ENCODE measurements around the gene CHRNB2.

CHRNB2 gene

DNA sequence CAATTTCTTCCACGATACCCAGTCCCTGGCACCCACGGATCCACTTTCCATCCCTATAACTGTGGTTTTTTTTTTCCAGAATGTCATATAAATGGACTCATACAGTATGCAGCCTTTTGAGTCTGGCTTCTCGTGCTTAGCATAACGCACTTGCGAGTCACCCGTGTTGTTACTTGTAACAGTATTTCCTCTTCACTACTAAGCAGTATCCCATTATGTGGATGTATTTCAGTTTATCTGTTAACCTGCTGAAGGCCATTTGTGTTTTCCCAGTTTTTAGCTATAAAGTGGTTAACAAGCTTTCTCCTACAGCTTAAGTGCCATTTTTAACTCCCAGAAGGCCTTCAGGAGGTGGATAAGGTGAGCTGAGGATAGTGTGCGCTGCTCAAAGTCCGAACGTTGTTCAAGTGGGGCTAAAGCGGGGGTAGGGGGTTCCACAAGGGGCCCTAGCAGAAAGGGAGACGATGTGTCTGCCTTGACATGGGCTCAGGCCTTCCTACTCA, 39.6 kb downstream of the CHRNB2 start:
- Histone ChIP-seq H2BK15ac (ENCODE audit: low read length) (no peak overlapping the region), H2AFZ (ENCODE audit: low read length) (peak overlapping the region; percentile 85), H3K4me1 (ENCODE audit: control insufficient read depth in 2 of 2, insufficient read depth in 1 of 2, low read depth in 1 of 2, low read length in 2 of 2) (peaks cover 15 to 19% of the 10 kb centered on the region in 2 donors), H3K14ac (ENCODE audit: low read length) (no peak overlapping the region), H3K4me3 (ENCODE audit: low read length in 2 of 2) (peak overlapping the region; percentile 88 to 94), H3K27me3 (ENCODE audit: control insufficient read depth in 3 of 3, insufficient read depth in 3 of 3, low read depth in 1 of 3, low read length in 3 of 3) (no peaks in the 10 kb centered on the region), H4K91ac (ENCODE audit: low read depth, low read length, poor library complexity) (no peak overlapping the region), H3K79me1 (ENCODE audit: low read depth, low read length) (peaks cover 11% of the 10 kb centered on the region), H3K18ac (ENCODE audit: low read length) (peak overlapping the region; percentile 97), H3K4me2 (ENCODE audit: insufficient read depth, low read length, poor library complexity, severe bottlenecking) (peak overlapping the region; percentile 77), H2AK5ac (ENCODE audit: low read depth, low read length) (no peak overlapping the region), H3K4ac (ENCODE audit: low read length) (no peak overlapping the region), H3K36me3 (replicated peaks in 1 of 2; ENCODE audit: control insufficient read depth in 2 of 2, insufficient read depth in 2 of 2, low read length in 2 of 2) (peaks cover 6 to 33% of the 10 kb centered on the region in 2 donors), H3K9me3 (replicated peaks in 1 of 2; ENCODE audit: control insufficient read depth in 2 of 2, insufficient read depth in 1 of 2, low read depth in 1 of 2, low read length in 2 of 2) (no peaks in the 10 kb centered on the region), H3K9ac (ENCODE audit: low read depth, low read length, poor library complexity) (no peak overlapping the region), H4K8ac (ENCODE audit: low read depth, low read length) (no peak overlapping the region), H3K23ac (ENCODE audit: low read depth, low read length, poor library complexity) (no peak overlapping the region), H2BK12ac (ENCODE audit: low read length) (no peak overlapping the region), H2BK5ac (ENCODE audit: low read length) (no peak overlapping the region), H3K27ac (replicated peaks; ENCODE audit: low read length) (peak overlapping the region; percentile 77), H2BK120ac (ENCODE audit: low read depth, low read length) (no peak overlapping the region)
- DNase-seq (ENCODE audit: low spot score), result no peak
- WGBS, 2 donors (ENCODE audit: extremely low coverage in 2 of 2, insufficient read length in 2 of 2, insufficient replicate concordance in 1 of 2), result no CpG with 5 or more reads among the region's 11 CpGs

- Histone ChIP-seq H3K4me3 (ENCODE audit: low read length in 2 of 2) (peak within 1 kb of the TSS; percentile 88 to 94), H2BK12ac (ENCODE audit: low read length) (no peak within 1 kb of the TSS), H2BK120ac (ENCODE audit: low read depth, low read length) (no peak within 1 kb of the TSS), H3K79me1 (ENCODE audit: low read depth, low read length) (peaks cover 9% of the 10 kb centered on the region), H3K36me3 (replicated peaks in 1 of 2; ENCODE audit: control insufficient read depth in 2 of 2, insufficient read depth in 2 of 2, low read length in 2 of 2) (peaks cover 3 to 26% of the 10 kb centered on the region in 2 donors), H2BK5ac (ENCODE audit: low read length) (no peak within 1 kb of the TSS), H2AFZ (ENCODE audit: low read length) (peak within 1 kb of the TSS; percentile 85), H4K91ac (ENCODE audit: low read depth, low read length, poor library complexity) (peak within 1 kb of the TSS; percentile 93), H3K23ac (ENCODE audit: low read depth, low read length, poor library complexity) (peak within 1 kb of the TSS; percentile 45), H3K27me3 (ENCODE audit: control insufficient read depth in 3 of 3, insufficient read depth in 3 of 3, low read depth in 1 of 3, low read length in 3 of 3) (no peaks in the 10 kb centered on the region), H3K27ac (replicated peaks; ENCODE audit: low read length) (peak within 1 kb of the TSS; percentile 77), H3K4me2 (ENCODE audit: insufficient read depth, low read length, poor library complexity, severe bottlenecking) (peak within 1 kb of the TSS; percentile 77), H3K14ac (ENCODE audit: low read length) (peak within 1 kb of the TSS; percentile 98), H2BK15ac (ENCODE audit: low read length) (peak within 1 kb of the TSS; percentile 88), H2AK5ac (ENCODE audit: low read depth, low read length) (no peak within 1 kb of the TSS), H4K8ac (ENCODE audit: low read depth, low read length) (no peak within 1 kb of the TSS), H3K4me1 (ENCODE audit: control insufficient read depth in 2 of 2, insufficient read depth in 1 of 2, low read depth in 1 of 2, low read length in 2 of 2) (peaks cover 15 to 19% of the 10 kb centered on the region in 2 donors), H3K4ac (ENCODE audit: low read length) (peak within 1 kb of the TSS; percentile 19), H3K9ac (ENCODE audit: low read depth, low read length, poor library complexity) (peak within 1 kb of the TSS; percentile 96), H3K18ac (ENCODE audit: low read length) (peak within 1 kb of the TSS; percentile 97), H3K9me3 (replicated peaks in 1 of 2; ENCODE audit: control insufficient read depth in 2 of 2, insufficient read depth in 1 of 2, low read depth in 1 of 2, low read length in 2 of 2) (no peaks in the 10 kb centered on the region)
- WGBS, 2 donors (ENCODE audit: extremely low coverage in 2 of 2, insufficient read length in 2 of 2, insufficient replicate concordance in 1 of 2), result no CpG with 5 or more reads among the region's 59 CpGs
- DNase-seq (ENCODE audit: low spot score), result peak; percentile 62
These were observed 40.2 kb downstream of the CHRNB2 start, which contains the start of gene ADAR for GRCh38 chr1:154607609-154608396. Gene ADAR, minus strand, starts transcription at chr1:154608186. Its CDS starts 180 bp downstream, at chr1:154608006.

DNA sequence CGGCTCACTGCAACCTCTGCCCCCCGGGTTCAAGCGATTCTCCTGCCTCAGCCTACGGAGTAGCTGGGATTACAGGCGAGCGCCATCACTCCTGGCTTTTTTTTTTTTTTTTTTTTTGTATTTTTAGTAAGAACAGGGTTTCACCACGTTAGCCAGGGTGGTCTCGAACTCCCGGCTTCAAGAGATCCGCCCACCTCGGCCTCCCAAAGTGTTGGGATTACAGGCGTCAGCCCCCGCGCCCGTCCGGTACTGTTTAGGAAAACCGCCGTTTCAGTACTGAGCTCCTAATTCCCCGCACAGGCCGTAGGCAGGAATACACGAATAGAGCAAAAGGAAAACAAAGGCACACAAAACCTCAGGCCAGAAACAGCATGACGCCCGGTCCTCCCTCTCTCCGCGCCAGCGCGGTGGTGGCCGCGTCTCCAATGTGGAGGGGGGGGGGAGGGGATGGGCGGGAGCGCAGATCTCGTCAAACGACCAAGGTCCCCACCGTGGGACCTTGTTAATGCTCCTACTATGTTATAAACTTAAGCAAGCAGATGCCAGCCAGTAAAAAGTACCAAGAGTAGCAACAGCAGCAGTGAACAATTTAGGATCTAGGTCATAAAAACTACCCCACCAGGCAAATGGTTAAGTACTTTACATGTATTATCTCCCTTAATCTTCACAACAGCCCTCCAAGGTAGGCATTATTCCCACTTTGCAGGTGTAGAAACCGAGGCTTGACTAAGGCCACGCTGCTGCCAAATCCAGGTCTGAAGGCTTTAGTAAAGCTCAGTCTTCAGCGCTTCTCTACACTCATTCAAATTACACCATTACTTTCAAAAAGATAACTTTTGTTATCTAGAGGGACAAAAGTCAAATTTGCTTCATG, 41.1 kb downstream of the CHRNB2 start:
- Histone ChIP-seq H3K23ac (ENCODE audit: low read depth, low read length, poor library complexity) (no peak overlapping the region), H3K27me3 (ENCODE audit: control insufficient read depth in 3 of 3, insufficient read depth in 3 of 3, low read depth in 1 of 3, low read length in 3 of 3) (no peaks in the 10 kb centered on the region), H2BK15ac (ENCODE audit: low read length) (no peak overlapping the region), H3K79me1 (ENCODE audit: low read depth, low read length) (peaks cover 5% of the 10 kb centered on the region), H2BK5ac (ENCODE audit: low read length) (no peak overlapping the region), H2BK120ac (ENCODE audit: low read depth, low read length) (no peak overlapping the region), H2AFZ (ENCODE audit: low read length) (peak overlapping the region; percentile 85), H2AK5ac (ENCODE audit: low read depth, low read length) (no peak overlapping the region), H3K4me3 (ENCODE audit: low read length in 2 of 2) (peak overlapping the region; percentile 88 to 94), H3K27ac (replicated peaks; ENCODE audit: low read length) (peak overlapping the region; percentile 77), H3K4me2 (ENCODE audit: insufficient read depth, low read length, poor library complexity, severe bottlenecking) (peak overlapping the region; percentile 77), H3K36me3 (replicated peaks in 1 of 2; ENCODE audit: control insufficient read depth in 2 of 2, insufficient read depth in 2 of 2, low read length in 2 of 2) (peaks cover 0 to 18% of the 10 kb centered on the region in 2 donors), H4K91ac (ENCODE audit: low read depth, low read length, poor library complexity) (no peak overlapping the region), H3K9me3 (replicated peaks in 1 of 2; ENCODE audit: control insufficient read depth in 2 of 2, insufficient read depth in 1 of 2, low read depth in 1 of 2, low read length in 2 of 2) (no peaks in the 10 kb centered on the region), H3K4ac (ENCODE audit: low read length) (no peak overlapping the region), H2BK12ac (ENCODE audit: low read length) (no peak overlapping the region), H3K14ac (ENCODE audit: low read length) (no peak overlapping the region), H3K18ac (ENCODE audit: low read length) (peak overlapping the region; percentile 97), H3K4me1 (ENCODE audit: control insufficient read depth in 2 of 2, insufficient read depth in 1 of 2, low read depth in 1 of 2, low read length in 2 of 2) (peaks cover 15 to 19% of the 10 kb centered on the region in 2 donors), H3K9ac (ENCODE audit: low read depth, low read length, poor library complexity) (peak overlapping the region; percentile 67), H4K8ac (ENCODE audit: low read depth, low read length) (no peak overlapping the region)
- peak; percentile 75 for DNase-seq (ENCODE audit: low spot score)
- no CpG with 5 or more reads among the region's 37 CpGs for WGBS, 2 donors (ENCODE audit: extremely low coverage in 2 of 2, insufficient read length in 2 of 2, insufficient replicate concordance in 1 of 2)

All from neuronal stem cell (in vitro differentiated cells).